ENCODE measurements around the gene KCNMA1.

DNA sequence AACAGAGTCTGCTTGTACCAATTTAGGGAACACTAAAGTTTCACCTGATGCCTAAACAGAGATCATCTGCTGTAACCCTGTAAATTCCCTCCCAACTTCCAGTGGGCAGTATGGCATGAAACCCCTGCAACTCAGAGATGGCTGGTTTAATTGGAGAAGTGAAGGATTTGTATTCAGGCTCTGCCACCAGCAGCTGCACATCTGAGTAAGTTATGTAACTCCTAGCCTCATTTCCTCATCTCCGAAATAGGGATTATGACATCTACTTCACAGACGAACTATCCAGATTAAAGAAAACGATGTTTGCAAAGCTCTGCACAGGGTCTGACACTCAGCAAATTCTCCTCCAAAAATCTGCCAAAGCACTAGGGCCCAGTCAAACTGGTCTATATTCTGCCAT, 493.0 kb downstream of the KCNMA1 start:
- TF ChIP-seq, protein P1, sequence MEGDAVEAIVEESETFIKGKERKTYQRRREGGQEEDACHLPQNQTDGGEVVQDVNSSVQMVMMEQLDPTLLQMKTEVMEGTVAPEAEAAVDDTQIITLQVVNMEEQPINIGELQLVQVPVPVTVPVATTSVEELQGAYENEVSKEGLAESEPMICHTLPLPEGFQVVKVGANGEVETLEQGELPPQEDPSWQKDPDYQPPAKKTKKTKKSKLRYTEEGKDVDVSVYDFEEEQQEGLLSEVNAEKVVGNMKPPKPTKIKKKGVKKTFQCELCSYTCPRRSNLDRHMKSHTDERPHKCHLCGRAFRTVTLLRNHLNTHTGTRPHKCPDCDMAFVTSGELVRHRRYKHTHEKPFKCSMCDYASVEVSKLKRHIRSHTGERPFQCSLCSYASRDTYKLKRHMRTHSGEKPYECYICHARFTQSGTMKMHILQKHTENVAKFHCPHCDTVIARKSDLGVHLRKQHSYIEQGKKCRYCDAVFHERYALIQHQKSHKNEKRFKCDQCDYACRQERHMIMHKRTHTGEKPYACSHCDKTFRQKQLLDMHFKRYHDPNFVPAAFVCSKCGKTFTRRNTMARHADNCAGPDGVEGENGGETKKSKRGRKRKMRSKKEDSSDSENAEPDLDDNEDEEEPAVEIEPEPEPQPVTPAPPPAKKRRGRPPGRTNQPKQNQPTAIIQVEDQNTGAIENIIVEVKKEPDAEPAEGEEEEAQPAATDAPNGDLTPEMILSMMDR (IDR thresholded peaks at IDR 0.05), result no peak
- TF ChIP-seq POLR2A (IDR thresholded peaks at IDR 0.05; ENCODE audit: low read depth), result no peak
- TF ChIP-seq POLR2AphosphoS5 (IDR thresholded peaks at IDR 0.05), result no peak
